Body of pancreas (tissue), 4 donors: Measurements from ENCODE around the gene NOTCH2. TPM values are rescaled to one million over a fixed set of nuclear protein-coding genes. Genes with fewer than 3 reads are reported as not detected.
"Not testable (repeated sequence)": the region's sequence is repeated elsewhere in the genome, so short reads cannot be mapped to it uniquely, and the experiment has no call there.

Experiments used
- ATAC-seq: fragments of 150-250 bp; one replicate; pipeline ENCODE4 v1.9.1; 2016
- DNase-seq, 4 donors: peaks; one replicate each; pipeline ENCODE4 v3.0.0-alpha.2; 2019
- H3K27ac ChIP-seq, 4 donors: fragments of 200-600 bp; sonication (generic); 1 replicate in 3 of 4; 2 replicates in 1 of 4; pipeline versions ENCODE4 v1.5.1 to v1.6.1; 2016 to 2019; ENCODE audit warnings: mild to moderate bottlenecking in 1 of 4, mixed read lengths in 1 of 4, moderate library complexity in 1 of 4
- H3K27me3 ChIP-seq, 2 donors: fragments of 200-600 bp; sonication (generic); one replicate each; pipeline ENCODE4 v1.6.0; 2016; ENCODE audit warnings: mild to moderate bottlenecking in 1 of 2
- H3K36me3 ChIP-seq, 2 donors: fragments of 200-600 bp; sonication (generic); replicated peaks in 1 of 2; 2 replicates each; pipeline ENCODE4 v1.5.1; 2016; ENCODE audit warnings: low read depth in 2 of 2; ENCODE audit not compliant: insufficient read depth in 1 of 2
- H3K4me1 ChIP-seq: fragments of 200-600 bp; sonication (generic); one replicate; pipeline ENCODE4 v1.6.0; 2016
- H3K4me3 ChIP-seq, 2 donors: fragments of 200-600 bp; sonication (generic); 1 replicate in 1 of 2; 2 replicates in 1 of 2; pipeline ENCODE4 v1.5.1; 2016 to 2019
- H3K9me3 ChIP-seq, 3 donors: fragments of 200-600 bp; sonication (generic); 1 replicate in 2 of 3; 2 replicates in 1 of 3; pipeline ENCODE4 v1.5.1; 2016
- WGBS, 2 donors: methylation state at CpG; one replicate each; pipeline ENCODE4 v1.1.5; 2017; 5-methylcytosine and 5-hydroxymethylcytosine counted together
- intact Hi-C: fragments of 100-400 bp; cut with DNase I; formaldehyde crosslinking; loops from one replicate; pipeline ENCODE4 v1.15.1; 2023
- total RNA-seq, 2 donors: library from RNA; depleted of rRNA; stranded (reverse); fragments of >200 nt; gene quantifications; one replicate each; pipeline ENCODE4 v1.1.0, GENCODE V29; 2016

The NOTCH2 gene
- total RNA-seq, 2 donors from 2014 or later: 39.6 to 65.9 TPM

DNA sequence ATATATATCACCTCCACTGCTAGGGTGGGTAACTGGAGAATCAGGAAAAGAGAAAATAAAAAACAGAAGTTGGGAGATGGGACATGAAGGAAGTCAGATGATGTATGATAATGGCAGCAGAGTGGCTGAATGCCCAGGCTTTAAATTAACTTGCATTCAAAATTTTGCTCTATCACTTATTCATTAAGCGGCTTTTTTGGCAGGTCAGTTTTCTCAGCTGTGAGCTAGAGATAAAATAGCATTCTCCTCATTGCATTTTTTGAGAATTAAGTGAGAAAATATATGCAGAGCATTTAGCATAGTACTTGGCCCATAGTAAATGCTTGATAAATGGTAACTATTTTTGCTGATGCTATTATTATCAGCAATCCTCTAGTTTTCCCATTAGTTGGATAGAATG, 32.1 kb upstream of the NOTCH2 start:
- WGBS, 2 donors: 96 to 100% methylated on average over 1 of the region's 1 CpG
- H3K4me1 ChIP-seq, DNase-seq, H3K4me3 ChIP-seq, H3K27me3 ChIP-seq, H3K9me3 ChIP-seq, H3K27ac ChIP-seq, intact Hi-C loops, ATAC-seq, H3K36me3 ChIP-seq: not testable (repeated sequence)

DNA sequence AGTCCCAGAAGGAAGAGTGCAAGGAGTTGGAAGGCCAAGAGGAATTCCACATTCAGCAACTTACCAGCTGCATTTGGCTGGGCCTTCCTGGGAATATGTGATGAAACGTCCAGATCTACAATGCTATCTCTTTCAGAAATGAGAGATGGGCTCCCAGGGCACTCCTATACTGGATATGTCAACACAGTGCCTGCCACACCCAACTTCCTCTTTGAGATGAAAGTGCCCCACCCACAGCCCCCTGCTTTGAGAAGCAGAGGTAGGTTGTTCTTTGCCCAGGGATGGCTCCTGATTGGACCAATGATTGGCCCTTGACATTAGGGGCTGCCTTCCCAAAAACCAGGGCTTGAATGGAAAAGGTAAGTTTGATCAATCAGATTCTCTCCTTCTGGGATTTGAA, 31.1 kb upstream of the NOTCH2 start:
- H3K4me1 ChIP-seq, H3K27ac ChIP-seq, H3K9me3 ChIP-seq, intact Hi-C loops, H3K4me3 ChIP-seq, H3K27me3 ChIP-seq, ATAC-seq, H3K36me3 ChIP-seq, DNase-seq: not testable (repeated sequence)
- 33% methylated on average over 1 of the region's 1 CpG; no CpG with 5 or more reads in 1 of the 2 donors for WGBS, 2 donors

DNA sequence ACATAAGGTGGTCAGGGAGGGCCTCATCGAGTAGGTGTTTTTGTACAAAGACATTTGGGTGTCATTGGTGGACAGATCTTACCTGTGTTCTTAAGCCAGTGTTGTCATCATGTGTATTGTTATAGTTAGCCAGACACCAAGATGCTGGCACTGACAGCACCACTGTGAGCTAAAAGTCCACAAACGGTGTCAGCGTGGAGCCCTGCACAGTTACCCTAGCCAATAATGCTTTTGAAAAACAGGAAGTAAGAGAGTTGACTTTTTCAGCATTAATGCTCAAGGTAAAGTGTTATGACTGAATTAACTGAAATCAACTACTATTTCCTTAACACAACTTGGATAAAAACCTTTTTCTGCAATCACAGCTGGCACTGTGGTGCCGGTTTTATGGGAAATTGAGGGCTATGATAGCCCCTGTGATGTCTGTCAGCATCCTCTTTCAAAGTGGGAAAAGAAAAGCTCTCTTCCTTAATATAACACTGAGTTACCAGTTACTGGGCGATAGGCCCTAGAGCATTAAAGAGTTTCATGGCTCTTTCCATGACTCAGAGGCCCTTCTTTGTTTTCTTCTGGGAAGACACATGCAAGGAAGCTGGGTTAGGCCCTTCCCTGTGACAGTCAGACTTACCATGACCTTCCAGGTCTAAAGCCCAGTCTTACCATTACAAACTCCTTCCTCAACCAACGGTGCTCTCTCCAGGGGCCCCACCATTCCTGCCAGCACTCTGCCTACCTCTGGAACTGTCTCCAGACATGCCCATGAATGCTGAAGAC, 29.7 kb upstream of the NOTCH2 start:
- H3K27me3 ChIP-seq, ATAC-seq, H3K4me3 ChIP-seq, H3K36me3 ChIP-seq, H3K9me3 ChIP-seq, DNase-seq, H3K27ac ChIP-seq, intact Hi-C loops, H3K4me1 ChIP-seq: not testable (repeated sequence)
- WGBS, 2 donors: 80 to 100% methylated on average over 1 of the region's 6 CpGs

- H3K27ac ChIP-seq, H3K4me3 ChIP-seq, H3K27me3 ChIP-seq, H3K36me3 ChIP-seq, intact Hi-C loops, H3K4me1 ChIP-seq, DNase-seq, H3K9me3 ChIP-seq: not testable (repeated sequence)
- ATAC-seq: peak; percentile 68
- WGBS, 2 donors: 20% methylated on average over 1 of the region's 1 CpG; no CpG with 5 or more reads in 1 of the 2 donors
These were observed 27.6 kb upstream of the NOTCH2 start for GRCh38 chr1:120096981-120097545.

- H3K4me3 ChIP-seq, H3K4me1 ChIP-seq, H3K9me3 ChIP-seq, H3K27ac ChIP-seq, H3K27me3 ChIP-seq, intact Hi-C loops, ATAC-seq, H3K36me3 ChIP-seq, DNase-seq: not testable (repeated sequence)
- 88% methylated on average over 1 of the region's 4 CpGs; no CpG with 5 or more reads in 1 of the 2 donors for WGBS, 2 donors
These were observed 24.2 kb upstream of the NOTCH2 start for GRCh38 chr1:120093548-120094181.

DNA sequence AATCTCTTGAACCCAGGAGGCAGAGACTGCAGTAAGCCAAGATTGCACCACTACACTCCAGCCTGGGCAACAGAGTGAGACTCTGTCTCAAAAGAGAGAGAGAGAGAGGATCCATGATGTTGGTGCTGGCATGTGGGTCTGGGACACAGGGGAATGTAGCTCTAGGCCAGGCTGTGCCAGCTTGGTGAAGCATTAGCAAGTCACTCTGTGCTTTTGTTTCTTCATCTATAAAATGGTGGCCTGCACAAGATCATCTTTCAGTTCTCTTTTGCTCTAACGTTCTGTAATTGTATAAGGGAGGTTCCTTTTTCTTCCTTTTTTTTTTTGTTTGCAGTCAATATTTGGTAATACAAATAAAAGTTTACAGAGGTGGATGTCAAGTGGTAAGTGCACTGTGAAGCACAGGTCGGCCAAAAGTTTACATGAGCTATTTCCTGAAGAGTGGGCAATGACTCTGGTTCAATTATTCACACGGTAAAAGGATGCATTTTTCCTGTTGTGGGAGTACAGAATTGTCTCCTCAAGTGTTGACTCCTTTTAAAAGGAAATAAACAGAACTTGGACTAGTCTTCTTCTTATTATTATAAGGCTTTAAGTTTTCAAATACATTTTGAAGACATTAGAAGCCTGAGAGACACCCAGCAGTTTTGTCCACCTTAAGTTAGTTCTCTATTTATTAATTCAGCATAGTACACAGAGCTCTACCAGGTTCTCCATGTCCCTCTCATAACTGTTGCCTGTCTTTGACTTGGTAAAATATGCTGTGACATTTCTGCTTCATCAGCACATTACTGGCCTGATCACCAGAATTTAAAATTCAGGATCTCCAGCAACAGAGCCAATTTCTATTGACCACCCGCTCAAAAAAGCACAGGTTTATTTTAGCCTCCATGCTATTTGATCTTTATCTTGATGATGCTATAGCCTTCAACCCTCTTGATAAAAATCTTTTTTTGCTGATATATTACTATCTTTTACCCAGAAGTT, 23.1 kb upstream of the NOTCH2 start:
- H3K27ac ChIP-seq, H3K36me3 ChIP-seq, H3K27me3 ChIP-seq, H3K9me3 ChIP-seq, ATAC-seq, DNase-seq, H3K4me3 ChIP-seq, H3K4me1 ChIP-seq, intact Hi-C loops: not testable (repeated sequence)
- WGBS, 2 donors: 46% methylated on average over 4 of the region's 4 CpGs

GRCh38 chr1:120090830-120091229, 21.4 kb upstream of the NOTCH2 start:
- no CpG with 5 or more reads among the region's 1 CpG for WGBS, 2 donors
- H3K36me3 ChIP-seq, H3K9me3 ChIP-seq, H3K4me3 ChIP-seq, intact Hi-C loops, H3K27ac ChIP-seq, H3K27me3 ChIP-seq, DNase-seq, H3K4me1 ChIP-seq: not testable (repeated sequence)
- ATAC-seq: peak; percentile 9

GRCh38 chr1:120087959-120088358, 18.5 kb upstream of the NOTCH2 start:
- ATAC-seq, H3K9me3 ChIP-seq, intact Hi-C loops, H3K36me3 ChIP-seq, DNase-seq, H3K27me3 ChIP-seq, H3K27ac ChIP-seq, H3K4me1 ChIP-seq, H3K4me3 ChIP-seq: not testable (repeated sequence)
- WGBS, 2 donors: 55 to 79% methylated on average over 3 of the region's 4 CpGs

DNA sequence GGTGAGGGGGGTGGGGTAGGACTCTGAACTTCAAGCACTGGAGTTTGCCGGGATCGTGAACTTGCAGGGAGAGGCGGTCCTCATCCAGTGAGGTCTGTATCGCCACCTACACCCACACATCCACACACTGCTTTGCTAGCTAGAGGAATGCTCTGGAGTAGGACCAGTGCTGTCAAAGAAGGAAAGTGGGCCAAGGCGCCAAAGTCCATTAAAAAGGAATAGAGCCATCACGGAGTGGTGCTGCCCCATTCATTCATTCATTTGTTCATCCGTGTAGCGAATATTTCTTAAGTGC, 405 bp upstream of the NOTCH2 start:
- H3K36me3 ChIP-seq, intact Hi-C loops, H3K27ac ChIP-seq, H3K27me3 ChIP-seq, DNase-seq, H3K4me3 ChIP-seq, H3K4me1 ChIP-seq, H3K9me3 ChIP-seq: not testable (repeated sequence)
- WGBS, 2 donors: no CpG with 5 or more reads among the region's 8 CpGs
- ATAC-seq: peak; percentile 35

GRCh38 chr1:120068683-120069066, 787 bp downstream of the NOTCH2 start:
- H3K9me3 ChIP-seq, intact Hi-C loops, H3K4me1 ChIP-seq, H3K27me3 ChIP-seq, H3K36me3 ChIP-seq, ATAC-seq: not testable (repeated sequence)
- peak; percentile 8 to 26 (median 19) for DNase-seq
- Histone ChIP-seq H3K4me3 (peak overlapping the region; percentile 47 to 69), H3K27ac (peak overlapping the region; percentile 6 to 83 (median 80))
- 0% methylated on average over 13 of the region's 28 CpGs; no CpG with 5 or more reads in 1 of the 2 donors for WGBS, 2 donors

- H3K9me3 ChIP-seq, H3K4me1 ChIP-seq, H3K36me3 ChIP-seq, ATAC-seq, intact Hi-C loops, DNase-seq, H3K4me3 ChIP-seq, H3K27ac ChIP-seq, H3K27me3 ChIP-seq: not testable (repeated sequence)
- 43 to 69% methylated on average over 1 of the region's 2 CpGs for WGBS, 2 donors
These were observed 21.3 kb downstream of the NOTCH2 start for GRCh38 chr1:120048208-120048607.
